Measurements from ENCODE around the gene PKMYT1. TPM values are rescaled to one million over a fixed set of nuclear protein-coding genes. Genes with fewer than 3 reads are reported as not detected.

PKMYT1 gene
- polyA plus RNA-seq, 1 donor (not counting 4 experiments of a cell fraction or from before 2014, with no cell fraction given), result 6.9 TPM

DNA sequence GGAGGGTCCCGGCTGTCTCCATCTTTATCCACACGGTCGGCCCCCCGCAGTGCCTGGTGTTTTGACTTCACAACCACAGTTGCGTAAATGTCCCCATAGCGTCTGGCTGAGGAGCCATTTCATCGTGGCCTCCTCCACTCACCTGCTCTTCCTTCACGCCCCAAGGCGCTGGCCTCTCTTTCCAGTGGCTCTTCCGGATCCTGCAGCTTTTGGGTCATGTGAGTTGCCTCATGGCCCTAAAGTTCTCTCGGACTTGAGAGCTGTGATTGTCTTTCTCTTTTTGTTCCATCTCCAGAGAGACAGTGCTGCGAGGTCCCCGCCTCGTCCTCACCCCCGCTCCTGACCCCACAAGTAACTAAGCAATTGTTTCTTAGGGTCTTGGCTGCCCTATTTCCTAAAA is 45.8 kb downstream of the PKMYT1 start:
- dilution Hi-C loops (cut with MboI; ENCODE audit: extremely low pct_ligation_motif_present, low sequenced_read_pairs), result no loop called here
- peaks cover 13 to 36% of the 10 kb centered on the region in 2 experiments for H3K36me3 ChIP-seq (ENCODE audit: control insufficient read depth in 2 of 2, extremely low read depth in 1 of 2, insufficient read depth in 2 of 2, low read length in 2 of 2)

DNA sequence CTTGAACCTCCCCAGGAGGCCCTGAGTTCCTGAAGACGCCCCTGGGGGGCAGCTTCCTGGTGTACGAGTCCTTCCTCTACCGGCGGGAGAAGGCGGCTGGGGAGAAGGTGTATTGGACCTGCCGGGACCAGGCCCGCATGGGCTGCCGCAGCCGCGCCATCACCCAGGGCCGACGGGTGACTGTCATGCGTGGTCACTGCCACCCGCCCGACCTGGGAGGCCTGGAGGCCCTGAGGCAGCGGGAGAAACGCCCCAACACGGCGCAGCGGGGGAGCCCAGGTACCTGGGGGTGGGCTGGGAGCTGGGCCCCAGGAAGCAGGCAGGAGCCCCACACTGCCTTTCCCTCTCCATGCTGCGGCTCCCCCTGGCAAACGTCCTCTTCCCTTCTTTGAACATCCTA is 46.5 kb downstream of the PKMYT1 start:
- H3K9ac ChIP-seq (ENCODE audit: control insufficient read depth, extremely low read depth, insufficient read depth, low read length), result no peak overlapping the region
- FAIRE-seq, result no peak
- no peaks in the 10 kb centered on the region for H3K79me2 ChIP-seq (ENCODE audit: control insufficient read depth, insufficient read depth, low read length)
- no peak overlapping the region for H3K4me2 ChIP-seq (ENCODE audit: control insufficient read depth, extremely low read depth, insufficient read depth, low read depth, low read length)
- H3K36me3 ChIP-seq (ENCODE audit: control insufficient read depth in 2 of 2, extremely low read depth in 1 of 2, insufficient read depth in 2 of 2, low read length in 2 of 2), result peaks cover 17 to 39% of the 10 kb centered on the region in 2 experiments
- no peaks in the 10 kb centered on the region for H3K9me3 ChIP-seq (ENCODE audit: control insufficient read depth, low read depth, low read length)
- no peak for DNase-seq (ENCODE audit: low read depth, low spot score)
- dilution Hi-C loops (cut with MboI; ENCODE audit: extremely low pct_ligation_motif_present, low sequenced_read_pairs), result no loop called here
- TF ChIP-seq EZH2 (IDR thresholded peaks at IDR 0.05; ENCODE audit: low read length) (no peak), CTCF (optimal IDR thresholded peaks at IDR 0.05 in 1 of 3, IDR thresholded peaks at IDR 0.05 in 1 of 3, conservative IDR thresholded peaks at IDR 0.05 in 1 of 3; ENCODE audit: extremely low read depth in 1 of 3, insufficient read depth in 2 of 3, low read length in 3 of 3) (no peak)
- peaks cover 2% of the 10 kb centered on the region for H4K20me1 ChIP-seq (ENCODE audit: control insufficient read depth, extremely low read depth, insufficient read depth, low read length)
- no peaks in the 10 kb centered on the region for H3K4me1 ChIP-seq (ENCODE audit: control insufficient read depth, extremely low read depth, insufficient read depth, low read length)
- no peak overlapping the region for H2AFZ ChIP-seq (ENCODE audit: control insufficient read depth, low read length)
- H3K27ac ChIP-seq (ENCODE audit: control insufficient read depth, insufficient read depth, low read length), result no peak overlapping the region
- H3K9me1 ChIP-seq (ENCODE audit: control insufficient read depth, extremely low read depth, insufficient read depth, low read length), result no peaks in the 10 kb centered on the region
- no peaks in the 10 kb centered on the region for H3K27me3 ChIP-seq (ENCODE audit: control insufficient read depth, extremely low read depth, insufficient read depth, low read length)
- no peak overlapping the region for H3K4me3 ChIP-seq (ENCODE audit: control insufficient read depth in 2 of 3, extremely low read depth in 1 of 3, insufficient read depth in 2 of 3, low read depth in 1 of 3, low read length in 3 of 3)

More for the DNA sequence above, 45.8 kb downstream of the PKMYT1 start:
- no peaks in the 10 kb centered on the region for H3K9me1 ChIP-seq (ENCODE audit: control insufficient read depth, extremely low read depth, insufficient read depth, low read length)
- H3K4me2 ChIP-seq (ENCODE audit: control insufficient read depth, extremely low read depth, insufficient read depth, low read depth, low read length), result no peak overlapping the region
- no peaks in the 10 kb centered on the region for H3K79me2 ChIP-seq (ENCODE audit: control insufficient read depth, insufficient read depth, low read length)
- peaks cover 2% of the 10 kb centered on the region for H4K20me1 ChIP-seq (ENCODE audit: control insufficient read depth, extremely low read depth, insufficient read depth, low read length)
- no peak for FAIRE-seq
- H3K27ac ChIP-seq (ENCODE audit: control insufficient read depth, insufficient read depth, low read length), result no peak overlapping the region
- no peak overlapping the region for H3K9ac ChIP-seq (ENCODE audit: control insufficient read depth, extremely low read depth, insufficient read depth, low read length)
- H3K27me3 ChIP-seq (ENCODE audit: control insufficient read depth, extremely low read depth, insufficient read depth, low read length), result no peaks in the 10 kb centered on the region
- no peaks in the 10 kb centered on the region for H3K9me3 ChIP-seq (ENCODE audit: control insufficient read depth, low read depth, low read length)
- no peak overlapping the region for H3K4me3 ChIP-seq (ENCODE audit: control insufficient read depth in 2 of 3, extremely low read depth in 1 of 3, insufficient read depth in 2 of 3, low read depth in 1 of 3, low read length in 3 of 3)
- H2AFZ ChIP-seq (ENCODE audit: control insufficient read depth, low read length), result no peak overlapping the region
- no peaks in the 10 kb centered on the region for H3K4me1 ChIP-seq (ENCODE audit: control insufficient read depth, extremely low read depth, insufficient read depth, low read length)
- no peak for DNase-seq (ENCODE audit: low read depth, low spot score)
- TF ChIP-seq CTCF (optimal IDR thresholded peaks at IDR 0.05 in 1 of 3, IDR thresholded peaks at IDR 0.05 in 1 of 3, conservative IDR thresholded peaks at IDR 0.05 in 1 of 3; ENCODE audit: extremely low read depth in 1 of 3, insufficient read depth in 2 of 3, low read length in 3 of 3) (no peak), EZH2 (IDR thresholded peaks at IDR 0.05; ENCODE audit: low read length) (no peak)
